Measurements from ENCODE around the gene PRPF40B. TPM values are rescaled to one million over a fixed set of nuclear protein-coding genes. Genes with fewer than 3 reads are reported as not detected.

The PRPF40B gene
- total RNA-seq, 1 experiment from 2014 or later, result 33.3 TPM

DNA sequence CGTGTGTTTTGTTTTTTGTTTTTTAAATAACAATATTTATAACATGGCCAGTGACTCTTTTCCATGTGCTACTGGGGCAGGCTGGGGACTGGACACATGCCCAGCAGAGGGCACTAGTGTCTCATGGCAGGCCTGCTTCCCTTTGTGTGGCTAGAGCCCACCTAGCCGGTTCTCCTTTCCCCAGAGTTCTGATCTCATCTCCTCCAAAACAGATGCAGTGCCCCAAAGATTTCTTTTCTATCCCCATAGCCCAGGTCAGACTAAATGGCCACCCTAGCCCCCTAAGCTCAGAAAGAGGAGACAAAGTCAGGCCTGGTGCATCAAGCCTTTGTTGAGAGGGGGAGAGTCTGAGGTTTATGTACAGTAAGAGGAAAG, 21.2 kb downstream of the PRPF40B start:
- DNase-seq, result peak; percentile 79 to 86
- H3K4me1 Mint-ChIP-seq (ENCODE audit: low read depth, unreplicated experiment), result peaks cover 7% of the 10 kb centered on the region
- ChIA-PET POLR2A (interaction anchor here (0.6 to 1.6 kb wide), 2 partner anchors 96 to 107 kb away, joined by 7 to 9 read pairs; no protein-coding TSS in a partner anchor), CTCF (interaction anchor here (0.7 to 1.3 kb wide), 7 partner anchors 20 to 123 kb away, joined by 3 to 7 read pairs (median 3); partner anchors contain the start of gene TMBIM6)
- H3K27ac Mint-ChIP-seq (ENCODE audit: unreplicated experiment), result no peak overlapping the region
- peaks cover 19% of the 10 kb centered on the region for H3K36me3 Mint-ChIP-seq (ENCODE audit: insufficient read depth, unreplicated experiment)
- BruUV-seq (replicated peaks), result no TSS peak
- H3K4me1 ChIP-seq, result peaks cover 21% of the 10 kb centered on the region; the same call in 1 of the 2 replicates
- no peak overlapping the region for H3K4me3 ChIP-seq (ENCODE audit: low read depth, low read length)
- peak; percentile 94 to 97 for TF ChIP-seq CTCF (IDR thresholded peaks at IDR 0.05; ENCODE audit: insufficient read depth in 1 of 2, low read depth in 1 of 2, low read length in 1 of 2, severe bottlenecking in 1 of 2, unreplicated experiment in 1 of 2)
- H3K9me3 Mint-ChIP-seq (ENCODE audit: unreplicated experiment), result no peaks in the 10 kb centered on the region
- no peaks in the 10 kb centered on the region for H3K27me3 Mint-ChIP-seq (ENCODE audit: insufficient read depth, unreplicated experiment)
- no peaks in the 10 kb centered on the region for H3K27me3 ChIP-seq (replicated peaks; ENCODE audit: control insufficient read depth, insufficient read depth, low read length)
- H3K36me3 ChIP-seq (ENCODE audit: control insufficient read depth, insufficient read depth, low read length), result peaks cover 3% of the 10 kb centered on the region; the same call in 1 of the 2 replicates
- no peaks in the 10 kb centered on the region for H3K9me3 ChIP-seq
- H3K4me3 Mint-ChIP-seq (ENCODE audit: unreplicated experiment), result no peak overlapping the region
- intact Hi-C loops (cut with micrococcal nuclease; ENCODE audit: unreplicated experiment), result loop anchor here (1.0 to 10.0 kb wide), 4 partner anchors 63 to 195 kb away; partner anchors contain the start of genes FMNL3 and TMBIM6

GRCh38 chr12:49645146-49646039, 22.0 kb downstream of the PRPF40B start:
- H3K9me3 ChIP-seq, result no peaks in the 10 kb centered on the region
- H3K4me3 ChIP-seq (ENCODE audit: low read depth, low read length), result no peak overlapping the region
- H3K4me1 ChIP-seq, result peaks cover 23% of the 10 kb centered on the region; the same call in 1 of the 2 replicates
- TF ChIP-seq CTCF (IDR thresholded peaks at IDR 0.05; ENCODE audit: insufficient read depth in 1 of 2, low read depth in 1 of 2, low read length in 1 of 2, severe bottlenecking in 1 of 2, unreplicated experiment in 1 of 2), result no peak
- intact Hi-C loops (cut with micrococcal nuclease; ENCODE audit: unreplicated experiment), result loop anchor here (10.0 kb wide), 1 partner anchor 129 kb away; no protein-coding TSS in a partner anchor
- Mint-ChIP-seq H3K27me3 (ENCODE audit: insufficient read depth, unreplicated experiment) (no peaks in the 10 kb centered on the region), H3K4me1 (ENCODE audit: low read depth, unreplicated experiment) (peaks cover 7% of the 10 kb centered on the region), H3K36me3 (ENCODE audit: insufficient read depth, unreplicated experiment) (peaks cover 19% of the 10 kb centered on the region), H3K4me3 (ENCODE audit: unreplicated experiment) (no peak overlapping the region), H3K9me3 (ENCODE audit: unreplicated experiment) (no peaks in the 10 kb centered on the region), H3K27ac (ENCODE audit: unreplicated experiment) (no peak overlapping the region)
- POLR2A ChIA-PET, result interaction anchor here (0.6 to 1.6 kb wide), 4 partner anchors 58 to 278 kb away, joined by 5 to 9 read pairs (median 6); partner anchors contain the start of gene SPATS2
- no peak for DNase-seq
- CTCF ChIA-PET, result interaction anchor here (0.6 to 1.3 kb wide), 5 partner anchors 27 to 368 kb away, joined by 3 to 7 read pairs (median 6); partner anchors contain the start of gene TMBIM6
- H3K36me3 ChIP-seq (ENCODE audit: control insufficient read depth, insufficient read depth, low read length), result peaks cover 3% of the 10 kb centered on the region; the same call in 1 of the 2 replicates
- BruUV-seq (replicated peaks), result no TSS peak
- no peaks in the 10 kb centered on the region for H3K27me3 ChIP-seq (replicated peaks; ENCODE audit: control insufficient read depth, insufficient read depth, low read length)

GRCh38 chr12:49646331-49646830, 23.0 kb downstream of the PRPF40B start:
- ChIA-PET CTCF (no interaction called here), POLR2A (no interaction called here)
- Histone ChIP-seq H3K4me1 (peaks cover 23% of the 10 kb centered on the region; the same call in 1 of the 2 replicates), H3K36me3 (ENCODE audit: control insufficient read depth, insufficient read depth, low read length) (peaks cover 3% of the 10 kb centered on the region; the same call in 1 of the 2 replicates), H3K4me3 (ENCODE audit: low read depth, low read length) (no peak overlapping the region), H3K9me3 (no peaks in the 10 kb centered on the region), H3K27me3 (replicated peaks; ENCODE audit: control insufficient read depth, insufficient read depth, low read length) (no peaks in the 10 kb centered on the region)
- Mint-ChIP-seq H3K4me3 (ENCODE audit: unreplicated experiment) (no peak overlapping the region), H3K36me3 (ENCODE audit: insufficient read depth, unreplicated experiment) (peaks cover 19% of the 10 kb centered on the region), H3K27ac (ENCODE audit: unreplicated experiment) (no peak overlapping the region), H3K4me1 (ENCODE audit: low read depth, unreplicated experiment) (peaks cover 7% of the 10 kb centered on the region), H3K27me3 (ENCODE audit: insufficient read depth, unreplicated experiment) (no peaks in the 10 kb centered on the region), H3K9me3 (ENCODE audit: unreplicated experiment) (no peaks in the 10 kb centered on the region)
- no peak for TF ChIP-seq CTCF (IDR thresholded peaks at IDR 0.05; ENCODE audit: insufficient read depth in 1 of 2, low read depth in 1 of 2, low read length in 1 of 2, severe bottlenecking in 1 of 2, unreplicated experiment in 1 of 2)
- intact Hi-C loops (cut with micrococcal nuclease; ENCODE audit: unreplicated experiment), result loop anchor here (10.0 kb wide), 1 partner anchor 128 kb away; no protein-coding TSS in a partner anchor
- BruUV-seq (replicated peaks), result no TSS peak
- DNase-seq, result no peak
